HepG2 (cell line): Measurements from ENCODE around the gene C2orf81. TPM values are rescaled to one million over a fixed set of nuclear protein-coding genes. Genes with fewer than 3 reads are reported as not detected.

Experiments
- ATF2 ChIP-seq: sonication (generic); formaldehyde crosslinking; IDR thresholded peaks from 2 replicates; pipeline ENCODE4 v1.4.0; 2020; ENCODE audit warnings: missing genetic modification reagents
- ELK4 ChIP-seq: sonication (generic); formaldehyde crosslinking; IDR thresholded peaks from 2 replicates; pipeline ENCODE4 v1.9.0; 2021; ENCODE audit warnings: missing genetic modification reagents, borderline replicate concordance
- EP300 ChIP-seq, 3 experiments: sonication (generic) in 1 of 3; formaldehyde crosslinking in 1 of 3; IDR thresholded peaks; 2 replicates each; pipeline versions ENCODE4 v1.5.1 to v1.6.1; 2011 to 2020; ENCODE audit warnings: low read depth in 2 of 3, low read length in 2 of 3, borderline replicate concordance in 1 of 3, improper control_type of control experiment in 1 of 3, mild to moderate bottlenecking in 1 of 3, missing genetic modification reagents in 1 of 3, moderate library complexity in 1 of 3
- HNF1A ChIP-seq, 2 experiments: sonication (generic) in 1 of 2; formaldehyde crosslinking in 1 of 2; IDR thresholded peaks; 2 replicates each; pipeline versions ENCODE4 v1.4.0 to v1.6.1; 2016 to 2020; ENCODE audit warnings: borderline replicate concordance in 1 of 2, low read depth in 1 of 2, mild to moderate bottlenecking in 1 of 2, missing genetic modification reagents in 1 of 2
- NCOA2 ChIP-seq: sonication (generic); formaldehyde crosslinking; IDR thresholded peaks from 2 replicates; pipeline ENCODE4 v1.8.0; 2022; ENCODE audit warnings: inconsistent platforms
- SP4 ChIP-seq: sonication (generic); formaldehyde crosslinking; IDR thresholded peaks from 2 replicates; pipeline ENCODE4 v1.8.1; 2023; ENCODE audit warnings: mild to moderate bottlenecking, missing genetic modification reagents
- SPEN ChIP-seq: sonication (generic); formaldehyde crosslinking; IDR thresholded peaks from 2 replicates; pipeline ENCODE4 v1.5.1; 2020; ENCODE audit warnings: low read depth, mild to moderate bottlenecking, missing genetic modification reagents
- ZBTB20 ChIP-seq: sonication (generic); formaldehyde crosslinking; IDR thresholded peaks from 2 replicates; pipeline ENCODE4 v1.8.1; 2023; ENCODE audit warnings: missing genetic modification reagents, low read depth, mild to moderate bottlenecking, borderline replicate concordance
- ZHX2 ChIP-seq, 2 experiments: sonication (generic) in 1 of 2; formaldehyde crosslinking in 1 of 2; IDR thresholded peaks; 2 replicates each; pipeline versions ENCODE4 v1.6.1 to v1.9.0; 2014 to 2022; ENCODE audit warnings: antibody characterized with exemption in 1 of 2, borderline replicate concordance in 1 of 2, inconsistent platforms in 1 of 2, low read depth in 1 of 2, missing genetic modification reagents in 1 of 2
- ZKSCAN8 ChIP-seq: IDR thresholded peaks from 2 replicates; pipeline ENCODE4 v1.6.1; 2016; ENCODE audit warnings: borderline replicate concordance, missing genetic modification reagents, missing compliant biosample characterization
- ZMAT3 ChIP-seq: sonication (generic); formaldehyde crosslinking; conservative IDR thresholded peaks from 2 replicates; pipeline ENCODE4 v1.7.0; 2021; ENCODE audit warnings: missing genetic modification reagents
- ZNF644 ChIP-seq: IDR thresholded peaks from 2 replicates; pipeline ENCODE4 v1.6.1; 2016; ENCODE audit warnings: low read depth
- ZSCAN30 ChIP-seq: sonication (generic); formaldehyde crosslinking; IDR thresholded peaks from 2 replicates; pipeline ENCODE4 v1.5.0; 2020; ENCODE audit warnings: mild to moderate bottlenecking, missing genetic modification reagents
- polyA plus RNA-seq, 8 experiments: library from polyadenylated mRNA; depleted of rRNA in 3 of 8; stranded (reverse) in 7 of 8; unstranded in 1 of 8; fragments of >200 nt; fragmentation: Illumina TruSeq in 4 of 8; extraction: Trizol in 4 of 8; gene quantifications; 2 replicates each; pipeline versions ENCODE4 v1.2.1 to v1.2.3, GENCODE V29; 2011 to 2016; ENCODE audit warnings: low read depth in 4 of 8, missing spikeins in 1 of 8, mixed read lengths in 1 of 8; ENCODE audit not compliant: insufficient read depth in 1 of 8
- total RNA-seq, 5 experiments: library from RNA; depleted of rRNA; stranded (reverse); fragments of >200 nt; fragmentation: Illumina TruSeq; extraction: Trizol; gene quantifications; 2 replicates each; pipeline ENCODE4 v1.2.3, GENCODE V29; 2016; ENCODE audit warnings: low read depth in 1 of 5

C2orf81 gene
- total and polyA plus RNA-seq, 2 of the 13 experiments (the other 11 are each of a cell fraction or from before 2014, with no cell fraction given), result 0.15 to 0.17 TPM

GRCh38 chr2:74447230-74447999 lies 26.0 kb upstream of the C2orf81 start (continued):
- TF ChIP-seq ZSCAN30 (CRISPR knock-in tag), result 0 out of 2 replicates have a peak, but pooled peaks have one; percentile 27
- no peak for TF ChIP-seq SP4 (CRISPR knock-in tag)
- TF ChIP-seq NCOA2 (CRISPR knock-in tag), result peak; percentile 59; the same call in 1 of the 2 replicates
- peak; percentile 84 for TF ChIP-seq ZNF644
- TF ChIP-seq ZMAT3, result 0 out of 2 replicates have a peak, but pooled peaks have one; percentile 34
- no peak for TF ChIP-seq EP300 (IDR thresholded peaks at IDR 0.05; ENCODE audit: low read depth in 2 of 2, low read length in 2 of 2)
- 0 out of 2 replicates have a peak, but pooled peaks have one; percentile 11 for TF ChIP-seq EP300 (CRISPR knock-in tag; IDR thresholded peaks at IDR 0.05; ENCODE audit: borderline replicate concordance)
- TF ChIP-seq ZKSCAN8 (CRISPR knock-in tag), result peak; percentile 34; the same call in 1 of the 2 replicates
- TF ChIP-seq ATF2 (CRISPR knock-in tag), result 0 out of 2 replicates have a peak, but pooled peaks have one; percentile 61
- TF ChIP-seq HNF1A (IDR thresholded peaks at IDR 0.05; ENCODE audit: low read depth), result peak; percentile 93
- peak; percentile 69; the same call in 1 of the 2 replicates for TF ChIP-seq HNF1A (CRISPR knock-in tag; IDR thresholded peaks at IDR 0.05; ENCODE audit: borderline replicate concordance)
- no peak for TF ChIP-seq ZBTB20 (CRISPR knock-in tag)
- TF ChIP-seq ELK4 (CRISPR knock-in tag), result no peak
- peak; percentile 21; the same call in 1 of the 2 replicates for TF ChIP-seq SPEN
- TF ChIP-seq ZHX2 (IDR thresholded peaks at IDR 0.05; ENCODE audit: low read depth), result no peak
- no peak for TF ChIP-seq ZHX2 (CRISPR knock-in tag; IDR thresholded peaks at IDR 0.05; ENCODE audit: borderline replicate concordance)
